HG03558 (cell line): ENCODE data around the gene PTTG1.

Experiments
- ATAC-seq: cut with Tn5 transposase; IDR thresholded peaks from one replicate; pipeline ENCODE4 v1.9.1; 2021; ENCODE audit warnings: moderate number of reproducible peaks; ENCODE audit not compliant: unreplicated experiment; ENCODE audit errors: extremely low read depth

Gene PTTG1

DNA sequence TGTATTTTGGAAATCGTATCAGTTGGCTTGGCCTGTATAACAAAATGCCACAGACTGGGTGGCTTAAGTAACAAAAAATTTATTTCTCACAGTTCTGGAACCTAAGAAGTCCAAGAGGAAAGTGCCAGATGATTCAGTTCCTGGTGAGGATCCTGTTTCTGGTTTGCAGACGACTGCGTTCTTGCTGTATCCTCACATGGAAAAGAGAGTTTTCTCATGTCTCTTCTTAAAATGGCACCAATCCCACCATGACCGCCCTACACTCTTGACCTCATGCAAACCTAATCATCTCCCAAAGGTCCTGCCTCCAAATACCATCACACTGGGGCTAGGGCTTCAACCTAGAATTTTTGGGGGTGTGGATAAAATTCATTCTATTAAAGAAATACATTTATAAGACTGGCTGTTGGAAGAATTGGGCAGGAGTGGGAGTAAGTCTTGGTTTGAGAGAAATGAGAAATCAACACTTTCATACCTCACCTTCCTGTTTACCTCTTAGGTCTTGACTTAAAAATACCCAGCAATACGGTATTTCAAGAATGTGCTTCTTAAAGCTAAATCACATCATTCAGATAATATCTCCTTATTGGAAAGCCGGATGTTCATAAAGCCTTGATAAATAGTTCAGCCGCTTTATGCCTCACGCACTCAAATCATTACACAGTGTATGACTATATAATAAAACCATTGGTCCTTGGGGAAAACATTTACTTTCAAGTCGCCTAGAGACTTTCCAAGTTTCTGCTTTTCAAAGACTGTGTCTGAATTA, 28.7 kb downstream of the PTTG1 start:
- peak; percentile 34 for ATAC-seq

DNA sequence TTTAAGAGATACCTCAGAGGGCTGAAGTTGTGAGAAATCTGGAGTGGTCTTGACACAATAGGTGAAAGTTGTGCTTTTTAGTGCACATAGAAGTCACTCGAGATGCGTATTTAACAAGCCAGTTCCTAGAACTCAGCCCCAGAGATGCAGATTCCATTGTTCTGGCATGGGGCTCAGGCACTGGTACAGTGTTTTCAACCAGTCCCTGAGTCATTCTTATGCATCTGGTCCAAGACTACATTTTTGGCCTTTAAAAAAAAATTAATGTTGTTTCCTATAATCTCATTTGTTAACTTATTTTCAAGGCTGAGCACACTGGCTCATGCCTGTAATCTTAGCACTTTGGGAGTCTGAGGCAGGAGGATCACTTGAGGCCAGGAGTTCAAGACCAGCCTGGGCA, 29.6 kb downstream of the PTTG1 start:
- no peak for ATAC-seq

DNA sequence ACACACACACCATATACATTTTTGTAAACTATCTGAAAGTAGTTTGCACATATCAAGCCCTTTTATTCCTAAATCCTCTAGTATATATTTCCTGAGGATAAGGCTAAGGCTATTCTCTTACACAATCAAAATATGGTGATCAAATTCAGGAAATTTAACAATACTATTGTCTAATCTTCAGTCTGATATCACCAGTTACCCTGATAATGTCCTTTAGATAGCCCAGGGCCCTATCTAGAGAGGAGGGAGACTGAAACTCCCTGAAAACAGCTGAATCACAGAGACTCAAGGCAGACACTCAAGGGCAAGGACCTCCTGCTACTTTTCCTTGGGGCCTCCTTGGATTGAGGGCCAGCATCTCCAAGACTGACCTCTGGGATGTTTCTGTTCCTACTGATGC, 30.4 kb downstream of the PTTG1 start:
- ATAC-seq = no peak

DNA sequence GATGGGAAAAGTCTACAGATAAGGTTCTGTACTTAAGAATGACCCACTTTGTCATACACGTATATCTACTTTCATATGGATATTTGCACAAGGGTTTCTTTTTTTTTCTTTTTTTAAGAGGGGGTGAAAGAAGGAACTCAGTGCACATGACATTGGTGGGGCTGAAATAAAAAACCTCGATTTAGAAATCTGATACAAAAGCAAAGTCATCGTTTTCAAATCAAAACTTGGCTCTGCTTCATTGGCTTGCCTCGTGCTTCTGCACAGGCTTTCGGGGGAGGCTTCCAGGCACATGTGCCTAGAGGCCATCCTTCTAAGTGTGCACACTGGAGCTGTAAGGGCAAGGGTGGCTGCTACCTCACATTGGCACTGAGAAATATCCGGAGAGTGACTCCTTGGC, 31.1 kb downstream of the PTTG1 start:
- ATAC-seq = no peak

DNA sequence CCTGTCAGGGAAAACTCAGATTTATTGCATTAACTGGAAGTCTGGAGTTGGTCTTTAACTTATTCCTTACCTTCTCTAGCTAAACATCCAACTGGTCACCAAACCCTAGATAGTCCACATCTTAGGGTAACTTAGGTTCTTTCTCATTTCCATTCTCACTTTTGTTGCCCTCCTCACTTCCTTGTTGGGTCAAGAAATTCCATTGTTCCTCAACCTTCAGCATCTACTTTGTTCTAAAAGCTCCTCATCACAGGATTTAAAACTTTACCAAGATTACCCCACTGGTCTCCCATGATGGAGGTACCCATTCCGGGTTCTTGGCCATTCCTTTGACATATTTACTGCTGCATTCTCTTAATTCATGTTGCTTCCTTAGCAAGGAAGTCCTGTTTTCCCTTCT, 32.1 kb downstream of the PTTG1 start:
- ATAC-seq = no peak

DNA sequence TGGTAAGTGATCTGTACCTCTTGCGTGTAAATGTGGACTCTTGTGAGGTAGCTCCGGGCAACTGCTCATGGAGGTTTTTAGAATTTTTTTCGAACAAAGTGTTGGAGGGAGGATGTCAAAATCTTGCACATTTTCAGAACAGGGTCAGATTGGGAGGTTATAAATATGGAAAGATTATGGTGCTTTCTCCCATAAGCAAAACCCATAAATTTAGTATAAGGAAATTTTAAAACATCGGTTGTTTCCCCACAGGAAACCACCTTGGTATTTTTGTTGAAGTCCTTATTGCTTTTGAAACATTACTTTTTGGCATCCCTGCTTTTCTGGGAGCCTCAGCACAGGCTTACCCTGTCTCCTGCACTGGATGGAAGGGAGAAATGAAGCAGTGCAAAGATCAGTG, 33.9 kb downstream of the PTTG1 start:
- no peak for ATAC-seq

DNA sequence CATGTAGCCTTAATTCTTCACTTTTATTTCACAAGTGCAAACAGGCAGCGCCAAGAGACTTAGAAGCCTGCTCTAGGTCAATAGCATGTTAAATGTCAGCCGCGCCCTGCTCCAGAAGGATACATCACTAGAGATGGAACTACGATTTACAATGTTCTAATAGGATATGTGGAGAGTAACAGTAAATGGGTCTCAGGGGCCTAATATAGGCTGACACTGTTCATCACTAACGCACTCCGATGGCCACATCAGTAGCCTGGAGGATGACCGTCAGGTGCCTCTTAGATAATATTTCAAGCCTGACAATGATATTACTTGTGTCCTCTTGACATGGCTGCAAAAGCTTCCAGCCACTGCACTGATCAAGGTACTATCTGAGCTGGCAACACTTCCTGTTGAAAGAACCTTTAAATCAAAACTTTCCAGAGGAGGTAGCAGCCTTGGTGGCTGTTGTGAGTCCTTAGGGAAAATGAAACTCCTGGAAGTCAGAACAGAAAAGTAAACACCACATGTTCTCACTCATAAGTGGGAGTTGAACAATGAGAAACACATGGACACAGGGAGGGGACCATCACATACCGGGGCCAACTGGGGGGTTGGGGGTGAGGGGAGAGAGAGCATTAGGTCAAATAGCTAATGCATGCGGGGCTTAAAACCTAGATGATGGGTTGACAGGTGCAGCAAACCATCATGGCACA, 35.0 kb downstream of the PTTG1 start:
- no peak for ATAC-seq

DNA sequence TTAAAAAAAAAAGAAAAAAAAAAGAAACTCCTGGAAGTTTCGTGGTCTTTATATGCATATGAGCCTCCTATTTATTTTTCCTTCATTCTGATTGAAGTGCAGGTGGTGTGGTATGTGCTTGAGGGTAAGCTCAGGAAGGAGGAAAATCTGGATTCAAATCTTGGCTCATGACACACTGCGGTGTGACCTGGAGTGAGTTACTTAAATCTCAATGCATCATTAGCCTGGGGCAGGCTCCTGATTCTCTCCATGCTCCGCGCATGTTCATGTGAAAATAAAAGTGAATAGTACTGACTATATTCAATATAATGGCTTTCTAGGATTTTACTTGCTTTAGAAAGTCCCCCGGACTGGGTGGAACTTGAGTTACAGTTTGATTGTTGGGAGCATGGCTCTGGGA, 35.6 kb downstream of the PTTG1 start:
- no peak for ATAC-seq

DNA sequence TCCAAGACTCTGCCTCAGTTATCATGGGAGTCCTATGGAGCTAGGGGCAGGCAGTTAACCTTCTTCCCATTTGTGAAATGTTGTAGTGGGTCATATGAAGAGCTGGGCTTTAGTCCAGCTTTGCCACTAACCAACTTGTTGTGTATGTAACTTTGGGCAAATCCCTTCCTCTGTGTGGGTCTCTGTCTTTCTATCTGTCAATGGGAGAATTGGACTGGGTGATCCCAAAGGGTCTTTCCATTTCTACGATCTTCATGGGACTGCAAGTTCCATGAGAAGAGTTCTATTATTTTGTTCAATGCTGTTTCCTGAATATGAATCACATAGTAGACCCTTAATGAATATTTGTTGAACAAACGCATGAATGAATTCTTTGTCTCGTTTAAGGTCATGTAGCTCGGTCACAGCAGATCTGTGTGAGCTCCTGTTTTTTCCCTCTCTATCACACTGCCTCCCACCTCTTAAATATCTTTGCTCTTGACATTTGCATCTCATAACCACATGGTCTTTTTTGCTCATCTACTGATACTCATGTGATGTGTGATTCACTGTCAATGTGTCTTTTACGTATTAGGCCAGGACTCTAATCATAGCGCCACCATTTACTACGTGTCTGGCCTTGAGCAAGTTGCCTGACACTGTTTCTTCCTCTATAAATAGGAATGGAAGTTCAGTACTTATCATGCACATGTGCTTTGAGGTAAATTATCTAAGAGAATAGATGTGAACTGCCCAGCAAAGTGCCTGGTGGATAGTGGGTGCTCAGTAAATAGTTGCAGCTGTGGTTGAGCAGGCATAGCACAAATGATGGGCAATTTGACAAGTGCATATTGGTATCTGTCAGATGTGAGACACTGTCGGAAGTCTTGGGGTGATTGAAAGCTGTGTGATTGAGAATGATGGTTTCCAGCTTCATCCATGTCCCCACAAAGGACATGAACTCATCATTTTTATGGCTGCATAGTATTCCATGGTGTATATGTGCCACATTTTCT, 37.4 kb downstream of the PTTG1 start:
- ATAC-seq = peak; percentile 73

DNA sequence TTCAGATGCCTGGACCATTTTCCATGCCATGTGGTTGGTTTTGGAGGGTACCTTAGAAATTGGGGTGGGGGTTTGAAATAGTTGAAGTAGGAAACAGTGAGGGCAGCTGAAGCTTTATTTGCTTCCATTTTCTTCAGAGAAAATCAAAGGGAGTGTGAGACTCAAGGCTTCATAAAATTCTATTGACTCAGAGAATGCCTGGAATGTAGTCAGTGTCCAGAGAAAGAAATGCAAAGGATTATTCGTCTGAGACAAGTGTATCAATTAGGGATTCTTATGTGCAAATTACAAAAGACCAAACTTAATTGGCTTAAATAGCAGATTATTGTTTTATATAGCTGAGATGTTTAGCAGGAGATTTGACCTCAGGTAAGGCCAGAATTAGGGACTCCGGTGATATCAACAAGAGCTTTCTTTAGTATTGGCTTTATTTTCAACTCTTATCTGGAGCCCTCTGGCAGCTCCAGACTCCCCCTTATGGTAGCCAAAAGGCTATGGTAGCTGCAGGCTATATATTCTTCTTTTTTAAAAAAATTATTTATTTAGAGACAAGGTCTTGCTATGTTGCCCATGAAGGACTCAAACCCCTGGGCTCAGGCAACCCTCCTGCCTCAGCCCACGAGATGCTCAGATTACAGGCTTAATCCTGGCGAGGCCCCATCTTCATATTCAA, 38.9 kb downstream of the PTTG1 start:
- no peak for ATAC-seq

DNA sequence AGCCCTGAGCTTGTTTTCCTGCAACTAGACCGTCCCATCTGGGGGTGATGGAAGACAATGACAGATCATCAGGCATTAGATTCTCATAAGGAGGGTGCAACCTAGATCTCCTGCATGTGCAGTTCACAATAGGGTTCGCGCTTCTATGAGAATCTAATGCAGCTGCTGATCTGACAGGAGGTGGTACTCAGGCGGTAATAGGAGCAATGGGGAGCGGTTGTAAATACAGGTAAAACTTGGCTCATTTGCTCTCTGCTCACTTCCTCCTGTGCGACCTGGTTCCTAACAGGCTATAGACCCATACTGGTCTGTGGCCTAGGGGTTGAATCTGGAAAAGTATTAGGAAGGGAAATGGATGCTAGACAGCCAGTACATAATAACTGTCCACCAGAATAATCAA, 39.7 kb downstream of the PTTG1 start:
- ATAC-seq = no peak

DNA sequence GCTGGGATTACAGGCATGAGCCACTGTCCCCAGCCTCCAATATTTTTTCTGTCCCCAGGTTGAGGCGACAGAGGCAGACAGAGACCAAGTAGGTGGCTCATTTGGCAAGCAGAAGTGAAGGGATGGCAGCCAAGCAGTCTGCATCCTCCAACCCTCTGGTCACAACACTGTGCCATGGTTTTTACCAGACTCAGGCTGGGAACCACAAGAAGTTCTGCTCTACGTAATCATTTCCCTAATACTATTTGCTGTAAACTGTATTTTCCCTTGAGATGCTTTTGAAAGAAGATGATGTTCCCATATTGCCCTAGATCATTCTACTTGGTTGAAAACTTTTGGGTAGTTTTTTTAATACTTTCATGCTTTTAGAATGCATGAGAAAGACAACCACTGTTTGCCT, 40.5 kb downstream of the PTTG1 start:
- ATAC-seq = no peak

DNA sequence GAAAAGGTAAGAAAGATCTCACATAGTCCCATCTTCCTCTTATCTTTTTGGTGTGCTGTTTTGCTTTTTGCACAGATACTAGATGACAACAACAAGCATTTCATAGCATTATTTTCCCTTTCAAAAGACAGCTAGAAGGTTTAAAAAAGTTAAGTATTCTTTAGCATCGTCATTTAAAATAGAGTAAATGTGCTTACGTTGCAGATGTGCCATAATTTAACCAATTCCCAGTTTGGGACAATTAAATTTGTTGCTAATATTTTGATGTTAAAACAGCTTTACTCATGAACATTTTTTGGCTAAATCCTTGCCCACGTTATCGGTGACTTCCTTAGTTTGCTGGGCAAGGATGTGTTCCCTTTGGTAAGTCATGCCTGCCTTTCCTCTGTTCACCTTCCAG, 41.6 kb downstream of the PTTG1 start:
- ATAC-seq = no peak

DNA sequence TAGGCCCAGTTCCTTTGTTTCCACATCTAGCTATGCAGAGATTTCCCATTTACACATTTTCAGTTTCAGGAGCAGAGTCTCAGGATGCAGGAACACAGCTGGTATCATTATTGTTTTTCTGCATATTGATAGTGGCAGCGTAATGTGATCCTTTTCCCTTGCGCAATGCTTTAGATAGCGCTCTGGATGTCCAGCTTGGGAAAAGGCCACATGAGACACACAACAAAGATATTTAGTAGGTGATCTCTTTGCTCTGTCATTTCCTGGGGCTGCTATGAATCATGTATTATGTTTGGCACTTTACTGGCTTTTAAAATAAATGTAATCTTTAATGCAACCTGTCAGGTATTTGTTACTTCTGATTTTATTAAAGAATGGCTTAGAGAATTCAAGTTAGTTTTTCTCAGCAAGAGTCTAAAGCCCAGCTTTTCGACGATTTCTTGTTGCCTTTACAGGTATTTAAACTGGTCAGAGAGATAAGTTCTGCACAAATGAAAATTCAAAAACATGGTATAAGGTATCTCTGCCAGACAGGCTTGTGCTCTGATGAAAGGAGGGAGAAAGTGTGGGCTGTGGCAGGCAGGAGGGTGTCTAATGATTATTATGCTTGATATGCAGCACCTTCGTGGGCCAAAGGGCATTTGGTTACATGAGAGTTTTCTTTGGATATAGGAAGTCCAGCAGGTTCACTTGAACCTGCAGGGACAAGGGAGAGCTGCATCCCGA, 42.2 kb downstream of the PTTG1 start:
- ATAC-seq = no peak

DNA sequence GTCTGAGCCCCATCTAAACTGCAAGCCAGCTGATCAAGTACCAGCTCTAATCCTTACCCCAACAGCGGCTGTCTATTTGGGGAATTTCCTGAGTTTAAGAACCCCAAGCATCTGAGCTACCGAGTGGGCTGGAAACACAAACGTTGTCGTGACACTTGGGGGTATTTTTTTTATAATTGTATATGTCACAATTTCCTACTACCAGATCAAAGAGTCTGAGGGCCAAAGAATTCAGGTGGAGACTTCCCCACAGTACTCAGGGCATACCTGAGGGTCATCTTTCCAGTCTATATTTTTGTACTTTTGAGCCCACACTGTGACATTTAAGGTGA, 42.8 kb downstream of the PTTG1 start:
- no peak for ATAC-seq

DNA sequence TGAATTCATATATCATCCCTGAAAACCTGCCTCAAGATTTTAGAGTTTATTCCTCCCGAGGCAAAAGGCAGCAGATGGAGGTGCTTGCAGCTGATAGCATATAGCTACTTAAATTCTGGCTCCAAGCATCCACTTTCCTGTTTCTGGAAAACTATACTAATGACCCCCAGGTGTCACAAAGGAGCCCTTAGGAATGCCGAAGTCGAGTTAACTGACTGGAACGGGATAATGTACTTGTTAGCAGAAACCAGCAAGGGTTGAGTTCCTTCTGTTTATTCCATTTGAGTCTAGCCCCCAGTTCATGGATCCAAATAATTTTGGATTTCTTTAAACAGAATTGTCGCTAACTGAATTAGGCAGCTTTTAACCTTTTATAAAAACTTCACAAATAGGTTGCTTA, 44.5 kb downstream of the PTTG1 start:
- ATAC-seq = no peak

DNA sequence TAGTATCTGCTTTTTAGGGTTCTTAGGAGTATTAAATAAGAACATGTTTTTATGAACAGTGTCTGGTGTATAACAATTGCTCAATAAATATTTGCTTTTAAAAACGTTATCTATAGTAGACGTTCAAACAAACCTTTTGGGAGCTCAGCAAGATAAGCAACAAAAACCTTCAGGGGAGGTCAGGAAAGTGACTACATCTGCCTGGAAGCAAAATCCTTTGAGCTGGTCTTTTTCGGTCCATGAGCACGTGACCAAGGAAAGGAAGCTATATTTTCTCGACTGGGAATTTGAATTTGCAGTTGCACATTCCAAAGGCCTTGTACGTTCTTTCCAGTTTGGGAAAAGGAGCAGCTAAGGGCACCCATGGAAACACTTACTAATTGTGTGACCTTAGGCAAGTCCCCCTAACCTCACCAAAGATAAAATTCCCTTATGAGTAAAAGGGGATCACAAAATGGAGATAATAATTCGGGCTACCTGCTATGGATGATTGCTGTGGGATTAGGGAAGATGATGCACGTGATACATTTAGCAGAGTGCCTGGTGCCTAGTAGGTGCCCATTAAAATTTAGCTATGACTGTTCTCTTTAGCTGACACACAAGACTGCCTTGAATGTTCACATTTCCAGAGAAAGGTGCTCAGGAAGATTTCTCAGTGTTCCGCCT, 45.4 kb downstream of the PTTG1 start:
- ATAC-seq = peak; percentile 0

DNA sequence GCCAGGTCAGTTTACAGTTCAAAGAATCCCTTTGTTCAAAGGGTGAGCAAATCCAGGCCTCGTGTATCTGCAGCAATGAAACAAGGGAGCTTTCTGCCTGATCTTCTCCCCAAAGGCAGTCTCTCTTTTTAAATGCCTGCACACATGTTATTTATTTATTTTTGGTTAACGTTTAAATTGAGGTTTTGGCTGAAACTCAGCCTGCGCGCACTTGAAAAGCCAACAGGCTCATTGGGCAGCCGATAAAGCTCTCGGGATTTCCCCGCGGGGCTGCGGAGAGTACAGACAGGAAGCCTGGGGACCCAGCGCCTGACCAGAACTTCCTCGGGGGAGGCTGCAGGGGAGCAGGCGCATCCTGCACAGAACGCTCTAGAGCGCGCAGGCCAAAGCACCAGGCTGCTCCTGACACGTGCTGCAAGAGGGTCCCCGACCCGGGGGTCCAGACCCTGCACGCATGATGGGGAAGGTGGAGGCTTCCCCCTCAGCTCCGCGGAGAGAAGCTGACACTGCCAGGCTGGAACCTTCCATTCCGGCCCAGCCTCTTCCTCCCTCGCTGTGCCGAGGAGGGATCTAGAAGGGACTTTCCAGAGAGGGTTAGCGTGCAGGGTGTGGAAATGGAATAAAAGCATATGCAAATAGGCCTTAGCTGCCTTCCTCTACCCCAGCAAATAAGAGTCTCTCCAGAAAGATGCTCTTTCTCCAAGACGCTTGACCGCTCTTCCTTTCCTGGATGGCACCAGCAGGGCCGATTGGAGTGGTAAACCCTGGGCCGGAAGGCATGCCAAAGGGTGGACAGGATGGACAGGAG, 46.1 kb downstream of the PTTG1 start:
- ATAC-seq = peak; percentile 76
